Fibroblast of lung (primary cell): ENCODE results near the gene FBXO5. TPM values are rescaled to one million over a fixed set of nuclear protein-coding genes. Genes with fewer than 3 reads are reported as not detected.
A peak's percentile ranks its signal among the peaks of the same experiment; 100 is the strongest.

ENCODE experiments used
- DNase-seq, 2 donors: peaks; one replicate each; pipeline versions ENCODE4 v3.0.0 to v3.0.0-alpha.2; 2010; ENCODE audit warnings: low read depth in 2 of 2
- H2AFZ ChIP-seq: 2 replicates; pipeline ENCODE4 v1.5.1; 2012; ENCODE audit warnings: low read length, control low read depth, inconsistent platforms
- H3K27ac ChIP-seq: 2 replicates; pipeline ENCODE4 v1.5.1; 2011; ENCODE audit warnings: low read length, control low read depth; ENCODE audit not compliant: insufficient read depth
- H3K27me3 ChIP-seq: 2 replicates; pipeline ENCODE4 v1.5.1; 2011; ENCODE audit warnings: mild to moderate bottlenecking, low read length; ENCODE audit not compliant: control insufficient read depth, insufficient read depth
- H3K36me3 ChIP-seq: 2 replicates; pipeline ENCODE4 v1.5.1; 2011; ENCODE audit warnings: low read length; ENCODE audit not compliant: control insufficient read depth, insufficient read depth
- H3K4me1 ChIP-seq: 2 replicates; pipeline ENCODE4 v1.5.1; 2011; ENCODE audit warnings: low read length; ENCODE audit not compliant: control insufficient read depth, insufficient read depth; ENCODE audit errors: extremely low read depth
- H3K4me2 ChIP-seq: 2 replicates; pipeline ENCODE4 v1.5.1; 2011; ENCODE audit warnings: low read length, control low read depth; ENCODE audit not compliant: insufficient read depth; ENCODE audit errors: extremely low read depth
- H3K4me3 ChIP-seq, 4 experiments: fragments of 200-600 bp in 1 of 4; sonication (generic) in 1 of 4; replicated peaks in 1 of 4; 2 replicates each; pipeline ENCODE4 v1.5.1; 2011 to 2016; ENCODE audit warnings: low read length in 4 of 4, low read depth in 3 of 4, mild to moderate bottlenecking in 3 of 4, control low read depth in 2 of 4, inconsistent platforms in 1 of 4, mixed read lengths in 1 of 4; ENCODE audit not compliant: insufficient read depth in 1 of 4; ENCODE audit errors: control extremely low read depth in 1 of 4
- H3K79me2 ChIP-seq: 2 replicates; pipeline ENCODE4 v1.5.1; 2012; ENCODE audit warnings: mild to moderate bottlenecking, low read length, inconsistent platforms; ENCODE audit not compliant: control insufficient read depth, insufficient read depth
- H3K9ac ChIP-seq: 2 replicates; pipeline ENCODE4 v1.5.1; 2011; ENCODE audit warnings: mild to moderate bottlenecking, low read length, control low read depth; ENCODE audit not compliant: insufficient read depth
- H3K9me3 ChIP-seq: 2 replicates; pipeline ENCODE4 v1.5.1; 2012; ENCODE audit warnings: low read depth, low read length; ENCODE audit not compliant: control insufficient read depth, insufficient read depth
- H4K20me1 ChIP-seq: 2 replicates; pipeline ENCODE4 v1.5.1; 2011; ENCODE audit warnings: low read length; ENCODE audit not compliant: control insufficient read depth, insufficient read depth; ENCODE audit errors: extremely low read depth
- CTCF ChIP-seq, 2 donors: IDR thresholded peaks in 1 of 2; conservative IDR thresholded peaks in 1 of 2; 1 replicate in 1 of 2; 2 replicates in 1 of 2; pipeline ENCODE4 v1.5.1; 2011 to 2012; ENCODE audit warnings: low read length in 2 of 2, control low read depth in 1 of 2, inconsistent platforms in 1 of 2, low read depth in 1 of 2, mild to moderate bottlenecking in 1 of 2
- EZH2 ChIP-seq: IDR thresholded peaks from 2 replicates; pipeline ENCODE4 v1.5.1; 2012; ENCODE audit warnings: low read length, control low read depth, mild to moderate bottlenecking; ENCODE audit errors: missing control alignments
- polyA plus RNA-seq, 2 donors: library from polyadenylated mRNA; depleted of rRNA in 1 of 2; stranded (reverse) in 1 of 2; unstranded in 1 of 2; fragments of >200 nt; gene quantifications; 2 replicates each; pipeline ENCODE4 v1.2.1, GENCODE V29; 2011 to 2012; ENCODE audit warnings: missing spikeins in 1 of 2
- total RNA-seq: library from RNA; depleted of rRNA; stranded (reverse); fragments of >200 nt; gene quantifications from 2 replicates; pipeline ENCODE4 v1.2.1, GENCODE V29; 2014

FBXO5 gene
- total and polyA plus RNA-seq, 2 donors (not counting 1 experiment from before 2014, with no cell fraction given): 8.4 to 11.7 TPM

- TF ChIP-seq EZH2 (no peak), CTCF (conservative IDR thresholded peaks at IDR 0.05 in 1 of 2, IDR thresholded peaks at IDR 0.05 in 1 of 2; ENCODE audit: low read depth in 1 of 2, low read length in 2 of 2) (peak; percentile 62 to 70)
- Histone ChIP-seq H3K27me3 (no peaks in the 10 kb centered on the region), H3K79me2 (no peaks in the 10 kb centered on the region), H4K20me1 (no peaks in the 10 kb centered on the region), H3K4me3 (peak overlapping the region in 1 of 4 experiments; percentile 41), H3K9ac (no peak overlapping the region), H3K9me3 (no peaks in the 10 kb centered on the region), H3K4me1 (no peaks in the 10 kb centered on the region), H2AFZ (peak overlapping the region; percentile 89), H3K4me2 (peak overlapping the region; percentile 76), H3K36me3 (no peaks in the 10 kb centered on the region), H3K27ac (no peak overlapping the region)
- peak; percentile 37 to 67 for DNase-seq
Measured at GRCh38 chr6:152948150-152948768, 34.6 kb downstream of the FBXO5 start.

GRCh38 chr6:152946995-152947394 is 35.8 kb downstream of the FBXO5 start:
- Histone ChIP-seq H2AFZ (no peak overlapping the region), H3K79me2 (no peaks in the 10 kb centered on the region), H4K20me1 (no peaks in the 10 kb centered on the region), H3K9ac (no peak overlapping the region), H3K4me2 (no peak overlapping the region), H3K36me3 (no peaks in the 10 kb centered on the region), H3K4me1 (no peaks in the 10 kb centered on the region), H3K4me3 (no peak overlapping the region), H3K27me3 (no peaks in the 10 kb centered on the region), H3K9me3 (no peaks in the 10 kb centered on the region), H3K27ac (no peak overlapping the region)
- TF ChIP-seq EZH2 (no peak), CTCF (conservative IDR thresholded peaks at IDR 0.05 in 1 of 2, IDR thresholded peaks at IDR 0.05 in 1 of 2; ENCODE audit: low read depth in 1 of 2, low read length in 2 of 2) (no peak)
- DNase-seq: no peak

GRCh38 chr6:152946484-152946883 is 36.4 kb downstream of the FBXO5 start:
- H3K27me3 ChIP-seq: no peaks in the 10 kb centered on the region
- TF ChIP-seq CTCF (conservative IDR thresholded peaks at IDR 0.05 in 1 of 2, IDR thresholded peaks at IDR 0.05 in 1 of 2; ENCODE audit: low read depth in 1 of 2, low read length in 2 of 2) (no peak), EZH2 (no peak)
- H2AFZ ChIP-seq: no peak overlapping the region
- H3K36me3 ChIP-seq: no peaks in the 10 kb centered on the region
- no peak overlapping the region for H3K4me2 ChIP-seq
- H3K27ac ChIP-seq: no peak overlapping the region
- no peak overlapping the region for H3K9ac ChIP-seq
- no peaks in the 10 kb centered on the region for H3K79me2 ChIP-seq
- no peaks in the 10 kb centered on the region for H3K4me1 ChIP-seq
- no peaks in the 10 kb centered on the region for H3K9me3 ChIP-seq
- DNase-seq: no peak
- H4K20me1 ChIP-seq: no peaks in the 10 kb centered on the region
- H3K4me3 ChIP-seq: no peak overlapping the region
